Panc1 (cell line): ENCODE measurements around the gene COL6A1. TPM values are rescaled to one million over a fixed set of nuclear protein-coding genes. Genes with fewer than 3 reads are reported as not detected.

ENCODE experiments used
- ATAC-seq: fragments of 200-7000 bp; cut with Tn5 transposase; 2 replicates; pipeline ENCODE4 v1.9.1; 2020; ENCODE audit warnings: mild to moderate bottlenecking, moderate library complexity
- BruUV-seq: library from RNA; stranded (reverse); fragments of 400-500 nt; replicated peaks from 2 replicates; lab custom pipeline; 2021; lab: Mats Ljungman, UMichigan
- CTCF ChIA-PET: fragments of 300-600 bp; sonication (Branson Sonifier 250); formaldehyde crosslinking; loops from one replicate; lab custom pipeline; 2022; ENCODE audit warnings: antibody characterized with exemption; lab: Charles Lee
- POLR2A ChIA-PET: fragments of 300-600 bp; sonication (Branson Sonifier 250); formaldehyde crosslinking; loops from one replicate; lab custom pipeline; 2022; ENCODE audit warnings: antibody characterized with exemption; lab: Charles Lee
- DNase-seq: peaks from one replicate; pipeline ENCODE4 v3.0.0-alpha.2; 2010; ENCODE audit warnings: low read depth, low spot score
- H3K27ac ChIP-seq: 2 replicates; pipeline ENCODE4 v1.5.1; 2011; ENCODE audit warnings: mild to moderate bottlenecking, low read length, inconsistent platforms
- H3K27me3 ChIP-seq: fragments of 200-500 bp; sonication (Bioruptor generic); 2 replicates; pipeline ENCODE4 v1.6.0; 2014; ENCODE audit warnings: low read length, inconsistent platforms; ENCODE audit not compliant: control insufficient read depth, insufficient read depth
- H3K36me3 ChIP-seq: fragments of 200-500 bp; sonication (Bioruptor generic); 2 replicates; pipeline ENCODE4 v1.5.1; 2014; ENCODE audit warnings: inconsistent platforms, mild to moderate bottlenecking, low read length, moderate library complexity; ENCODE audit not compliant: control insufficient read depth, insufficient read depth
- H3K4me1 ChIP-seq: 2 replicates; pipeline ENCODE4 v1.5.1; 2011; ENCODE audit warnings: inconsistent platforms, mild to moderate bottlenecking, low read length, moderate library complexity; ENCODE audit not compliant: control insufficient read depth, insufficient read depth
- H3K4me3 ChIP-seq, 2 experiments: 2 replicates each; pipeline ENCODE4 v1.5.1; 2011 to 2012; ENCODE audit warnings: low read depth in 2 of 2, low read length in 2 of 2, mild to moderate bottlenecking in 2 of 2, inconsistent platforms in 1 of 2, moderate library complexity in 1 of 2
- H3K9me3 ChIP-seq: fragments of 200-500 bp; sonication (Bioruptor generic); 2 replicates; pipeline ENCODE4 v1.5.1; 2014; ENCODE audit warnings: low read depth, mild to moderate bottlenecking, inconsistent platforms, low read length, moderate library complexity; ENCODE audit not compliant: control insufficient read depth, insufficient read depth
- POLR2AphosphoS5 ChIP-seq: IDR thresholded peaks from 2 replicates; pipeline ENCODE4 v1.6.1; 2012; ENCODE audit warnings: mild to moderate bottlenecking, low read depth, low read length, moderate library complexity
- SIN3A ChIP-seq: IDR thresholded peaks from 2 replicates; pipeline ENCODE4 v1.6.1; 2012; ENCODE audit warnings: low read depth, mild to moderate bottlenecking, low read length, moderate library complexity, borderline replicate concordance; ENCODE audit not compliant: insufficient read depth
- TCF7L2 ChIP-seq: IDR thresholded peaks from 2 replicates; pipeline ENCODE4 v1.6.1; 2011; ENCODE audit warnings: mild to moderate bottlenecking, low read depth, low read length, inconsistent platforms
- in situ Hi-C: cut with HindIII; loops from 2 replicates; pipeline ENCODE4 v1.10.0; 2016; ENCODE audit warnings: low sequenced_read_pairs, low pct_unique_long_range_greater_than_20kb
- intact Hi-C: fragments of 100-400 bp; cut with micrococcal nuclease; formaldehyde crosslinking; loops from one replicate; pipeline ENCODE4 v1.10.0; 2022; ENCODE audit not compliant: unreplicated experiment
- total RNA-seq: library from RNA; stranded (reverse); gene quantifications from one replicate; pipeline ENCODE4 v1.2.1, GENCODE V29; 2021; ENCODE audit not compliant: unreplicated experiment
- TF ChIP-seq, protein P1 (sequence below), 2 experiments: IDR thresholded peaks; 2 replicates each; pipeline ENCODE4 v1.6.1; 2011 to 2012; ENCODE audit warnings: low read depth in 2 of 2, control low read depth in 1 of 2, low read length in 1 of 2, mild to moderate bottlenecking in 1 of 2, moderate library complexity in 1 of 2; ENCODE audit not compliant: insufficient read depth in 1 of 2
- TF ChIP-seq, protein P2 (sequence below): fragments of 450-650 bp; IDR thresholded peaks from 2 replicates; pipeline ENCODE4 v1.5.1; 2017; ENCODE audit warnings: mild to moderate bottlenecking

The COL6A1 gene
- total RNA-seq, 1 experiment from 2014 or later, result 34.2 TPM

DNA sequence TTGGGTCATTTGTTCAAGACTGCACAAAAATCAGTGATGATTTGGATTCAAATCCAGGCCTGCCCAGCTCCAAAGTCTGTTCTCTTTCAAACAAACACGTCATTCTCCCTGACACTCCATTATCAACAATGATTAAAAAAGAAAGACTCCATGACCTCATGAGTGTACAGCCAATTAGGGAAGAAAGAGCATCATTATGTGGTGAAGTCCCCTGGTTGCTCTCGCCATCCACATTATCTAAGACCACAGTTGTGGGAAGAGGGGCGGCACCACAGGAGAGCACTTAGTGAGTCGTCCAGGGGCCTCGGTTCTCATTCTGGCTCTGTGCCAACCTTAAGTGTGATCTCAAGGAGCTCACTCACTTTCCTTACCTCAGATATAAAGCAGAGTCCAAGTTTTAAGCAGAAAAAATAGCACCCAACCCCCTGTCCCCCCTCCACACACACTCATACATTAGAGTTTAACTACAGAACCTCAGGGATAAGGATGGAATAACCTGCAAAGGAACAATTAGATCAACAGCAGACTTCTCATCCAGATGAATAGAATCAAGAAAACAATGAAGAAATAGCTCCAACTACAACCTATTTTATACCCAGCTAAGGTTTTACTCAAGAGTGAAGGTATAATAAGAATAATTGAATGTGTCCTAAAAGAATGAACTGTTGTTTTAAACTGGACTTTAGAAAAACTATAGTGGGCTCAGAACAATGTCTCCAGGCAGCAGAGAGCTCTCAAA, 47.8 kb downstream of the COL6A1 start:
- ChIA-PET CTCF (interaction anchor here (0.8 kb wide), 1 partner anchor 56 kb away, joined by 3 read pairs; no protein-coding TSS in a partner anchor), POLR2A (no interaction called here)
- ATAC-seq (no peak), DNase-seq (no peak)
- H3K27me3 ChIP-seq, result peaks cover 2% of the 10 kb centered on the region; the same call in 1 of the 2 replicates
- H3K4me1 ChIP-seq, result no peaks in the 10 kb centered on the region
- no peak for TF ChIP-seq SIN3A
- TF ChIP-seq, protein P1, sequence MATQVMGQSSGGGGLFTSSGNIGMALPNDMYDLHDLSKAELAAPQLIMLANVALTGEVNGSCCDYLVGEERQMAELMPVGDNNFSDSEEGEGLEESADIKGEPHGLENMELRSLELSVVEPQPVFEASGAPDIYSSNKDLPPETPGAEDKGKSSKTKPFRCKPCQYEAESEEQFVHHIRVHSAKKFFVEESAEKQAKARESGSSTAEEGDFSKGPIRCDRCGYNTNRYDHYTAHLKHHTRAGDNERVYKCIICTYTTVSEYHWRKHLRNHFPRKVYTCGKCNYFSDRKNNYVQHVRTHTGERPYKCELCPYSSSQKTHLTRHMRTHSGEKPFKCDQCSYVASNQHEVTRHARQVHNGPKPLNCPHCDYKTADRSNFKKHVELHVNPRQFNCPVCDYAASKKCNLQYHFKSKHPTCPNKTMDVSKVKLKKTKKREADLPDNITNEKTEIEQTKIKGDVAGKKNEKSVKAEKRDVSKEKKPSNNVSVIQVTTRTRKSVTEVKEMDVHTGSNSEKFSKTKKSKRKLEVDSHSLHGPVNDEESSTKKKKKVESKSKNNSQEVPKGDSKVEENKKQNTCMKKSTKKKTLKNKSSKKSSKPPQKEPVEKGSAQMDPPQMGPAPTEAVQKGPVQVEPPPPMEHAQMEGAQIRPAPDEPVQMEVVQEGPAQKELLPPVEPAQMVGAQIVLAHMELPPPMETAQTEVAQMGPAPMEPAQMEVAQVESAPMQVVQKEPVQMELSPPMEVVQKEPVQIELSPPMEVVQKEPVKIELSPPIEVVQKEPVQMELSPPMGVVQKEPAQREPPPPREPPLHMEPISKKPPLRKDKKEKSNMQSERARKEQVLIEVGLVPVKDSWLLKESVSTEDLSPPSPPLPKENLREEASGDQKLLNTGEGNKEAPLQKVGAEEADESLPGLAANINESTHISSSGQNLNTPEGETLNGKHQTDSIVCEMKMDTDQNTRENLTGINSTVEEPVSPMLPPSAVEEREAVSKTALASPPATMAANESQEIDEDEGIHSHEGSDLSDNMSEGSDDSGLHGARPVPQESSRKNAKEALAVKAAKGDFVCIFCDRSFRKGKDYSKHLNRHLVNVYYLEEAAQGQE (IDR thresholded peaks at IDR 0.05; ENCODE audit: insufficient read depth in 1 of 2, low read depth in 2 of 2, low read length in 1 of 2), result no peak
- no peak for TF ChIP-seq TCF7L2
- TF ChIP-seq, protein P2, sequence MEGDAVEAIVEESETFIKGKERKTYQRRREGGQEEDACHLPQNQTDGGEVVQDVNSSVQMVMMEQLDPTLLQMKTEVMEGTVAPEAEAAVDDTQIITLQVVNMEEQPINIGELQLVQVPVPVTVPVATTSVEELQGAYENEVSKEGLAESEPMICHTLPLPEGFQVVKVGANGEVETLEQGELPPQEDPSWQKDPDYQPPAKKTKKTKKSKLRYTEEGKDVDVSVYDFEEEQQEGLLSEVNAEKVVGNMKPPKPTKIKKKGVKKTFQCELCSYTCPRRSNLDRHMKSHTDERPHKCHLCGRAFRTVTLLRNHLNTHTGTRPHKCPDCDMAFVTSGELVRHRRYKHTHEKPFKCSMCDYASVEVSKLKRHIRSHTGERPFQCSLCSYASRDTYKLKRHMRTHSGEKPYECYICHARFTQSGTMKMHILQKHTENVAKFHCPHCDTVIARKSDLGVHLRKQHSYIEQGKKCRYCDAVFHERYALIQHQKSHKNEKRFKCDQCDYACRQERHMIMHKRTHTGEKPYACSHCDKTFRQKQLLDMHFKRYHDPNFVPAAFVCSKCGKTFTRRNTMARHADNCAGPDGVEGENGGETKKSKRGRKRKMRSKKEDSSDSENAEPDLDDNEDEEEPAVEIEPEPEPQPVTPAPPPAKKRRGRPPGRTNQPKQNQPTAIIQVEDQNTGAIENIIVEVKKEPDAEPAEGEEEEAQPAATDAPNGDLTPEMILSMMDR, result no peak
- no peak for TF ChIP-seq POLR2AphosphoS5
- no TSS peak for BruUV-seq
- no peaks in the 10 kb centered on the region for H3K36me3 ChIP-seq
- in situ Hi-C loops, result no loop called here
- intact Hi-C loops, result no loop called here
- no peak overlapping the region for H3K4me3 ChIP-seq
- H3K27ac ChIP-seq, result no peak overlapping the region
- H3K9me3 ChIP-seq, result no peaks in the 10 kb centered on the region

DNA sequence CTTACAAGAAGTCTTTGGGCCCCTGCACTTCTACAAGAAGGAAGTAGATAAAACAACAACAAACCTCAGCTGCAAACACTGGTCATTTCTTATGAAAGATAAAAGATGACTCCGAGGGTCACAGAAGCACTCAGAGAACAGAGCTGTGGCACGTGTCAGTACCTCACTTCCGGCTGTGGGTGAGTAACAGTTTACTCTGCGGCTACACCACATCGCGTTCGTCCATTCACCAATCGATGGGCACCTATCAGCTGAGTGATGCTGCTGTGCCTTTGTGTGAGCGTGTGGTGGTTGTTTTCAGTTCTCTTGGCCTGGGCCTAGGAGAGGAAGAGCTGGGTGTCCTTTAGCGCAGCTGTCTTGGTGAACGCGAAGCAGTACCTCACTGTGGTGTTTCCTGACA, 49.9 kb downstream of the COL6A1 start:
- Histone ChIP-seq H3K9me3 (no peaks in the 10 kb centered on the region), H3K27ac (no peak overlapping the region), H3K4me3 (no peak overlapping the region), H3K36me3 (no peaks in the 10 kb centered on the region), H3K4me1 (no peaks in the 10 kb centered on the region), H3K27me3 (no peaks in the 10 kb centered on the region)
- ChIA-PET POLR2A (interaction anchor here (0.5 kb wide), 1 partner anchor 14 kb away, joined by 9 read pairs; no protein-coding TSS in a partner anchor), CTCF (no interaction called here)
- no peak for DNase-seq
- intact Hi-C loops, result no loop called here
- in situ Hi-C loops, result no loop called here
- no TSS peak for BruUV-seq
- no peak for ATAC-seq
- TF ChIP-seq, protein P2, result no peak
- no peak for TF ChIP-seq TCF7L2
- TF ChIP-seq, protein P1 (IDR thresholded peaks at IDR 0.05; ENCODE audit: insufficient read depth in 1 of 2, low read depth in 2 of 2, low read length in 1 of 2), result no peak
- no peak for TF ChIP-seq SIN3A
- no peak for TF ChIP-seq POLR2AphosphoS5
